ENCODE measurements around the gene LEFTY2. TPM values are rescaled to one million over a fixed set of nuclear protein-coding genes. Genes with fewer than 3 reads are reported as not detected.

LEFTY2 gene
- total RNA-seq, 1 donor from 2014 or later: 0.43 TPM

- no peak for DNase-seq (ENCODE audit: extremely low spot score, unreplicated experiment)
- Mint-ChIP-seq H3K4me1 (ENCODE audit: unreplicated experiment) (no peaks in the 10 kb centered on the region), H3K27me3 (ENCODE audit: unreplicated experiment) (no peaks in the 10 kb centered on the region), H3K36me3 (ENCODE audit: unreplicated experiment) (no peaks in the 10 kb centered on the region), H3K27ac (ENCODE audit: unreplicated experiment) (no peak overlapping the region), H3K4me3 (ENCODE audit: unreplicated experiment) (no peak overlapping the region), H3K9me3 (ENCODE audit: unreplicated experiment) (no peaks in the 10 kb centered on the region)
- TF ChIP-seq, protein P1, sequence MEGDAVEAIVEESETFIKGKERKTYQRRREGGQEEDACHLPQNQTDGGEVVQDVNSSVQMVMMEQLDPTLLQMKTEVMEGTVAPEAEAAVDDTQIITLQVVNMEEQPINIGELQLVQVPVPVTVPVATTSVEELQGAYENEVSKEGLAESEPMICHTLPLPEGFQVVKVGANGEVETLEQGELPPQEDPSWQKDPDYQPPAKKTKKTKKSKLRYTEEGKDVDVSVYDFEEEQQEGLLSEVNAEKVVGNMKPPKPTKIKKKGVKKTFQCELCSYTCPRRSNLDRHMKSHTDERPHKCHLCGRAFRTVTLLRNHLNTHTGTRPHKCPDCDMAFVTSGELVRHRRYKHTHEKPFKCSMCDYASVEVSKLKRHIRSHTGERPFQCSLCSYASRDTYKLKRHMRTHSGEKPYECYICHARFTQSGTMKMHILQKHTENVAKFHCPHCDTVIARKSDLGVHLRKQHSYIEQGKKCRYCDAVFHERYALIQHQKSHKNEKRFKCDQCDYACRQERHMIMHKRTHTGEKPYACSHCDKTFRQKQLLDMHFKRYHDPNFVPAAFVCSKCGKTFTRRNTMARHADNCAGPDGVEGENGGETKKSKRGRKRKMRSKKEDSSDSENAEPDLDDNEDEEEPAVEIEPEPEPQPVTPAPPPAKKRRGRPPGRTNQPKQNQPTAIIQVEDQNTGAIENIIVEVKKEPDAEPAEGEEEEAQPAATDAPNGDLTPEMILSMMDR (IDR thresholded peaks at IDR 0.05): no peak
These were observed 41.7 kb downstream of the LEFTY2 start for GRCh38 chr1:225899044-225899925.

DNA sequence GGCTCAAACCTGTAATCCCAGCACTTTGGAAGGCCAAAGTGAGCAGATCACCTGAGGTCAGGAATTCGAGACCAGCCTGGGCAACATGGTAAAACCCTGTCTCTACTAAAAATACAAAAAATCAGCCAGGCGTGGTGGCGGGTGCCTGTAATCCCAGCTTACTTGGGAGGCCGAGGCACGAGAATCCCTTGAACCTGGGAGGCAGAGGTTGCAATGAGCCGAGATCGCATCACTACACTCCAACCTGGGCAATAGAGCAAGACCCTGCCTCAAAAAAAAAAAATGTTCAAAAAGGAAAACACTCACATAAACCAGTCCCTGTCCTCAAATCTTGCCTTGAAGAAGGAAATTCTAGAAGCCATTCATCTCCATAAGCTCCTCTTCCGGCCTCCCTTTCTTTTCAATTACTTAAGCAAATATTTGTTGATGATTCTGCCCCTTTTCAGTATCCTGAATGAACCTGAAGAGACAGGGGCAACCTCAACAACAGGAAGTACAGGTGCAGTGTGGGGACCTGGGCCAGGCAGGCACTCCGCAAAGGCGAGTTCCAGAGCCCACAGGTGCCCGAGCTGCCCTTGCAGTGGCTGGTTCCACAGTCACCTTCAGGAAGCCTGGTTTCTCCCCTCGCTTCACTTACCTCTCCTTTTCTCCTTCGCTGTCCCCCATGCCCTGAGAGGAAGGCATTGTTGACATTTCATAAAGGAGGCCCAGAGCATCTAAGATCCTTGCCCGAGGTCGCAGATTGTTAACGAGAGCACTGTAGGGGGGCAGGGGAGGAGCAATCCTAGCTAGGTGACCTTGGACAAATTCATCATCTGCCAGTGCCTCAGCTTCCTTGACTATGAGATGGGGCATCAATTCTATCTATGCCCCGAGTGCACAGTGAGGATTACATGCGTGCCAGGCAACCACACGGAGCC lies 43.2 kb downstream of the LEFTY2 start:
- H3K9me3 Mint-ChIP-seq (ENCODE audit: unreplicated experiment): no peaks in the 10 kb centered on the region

DNA sequence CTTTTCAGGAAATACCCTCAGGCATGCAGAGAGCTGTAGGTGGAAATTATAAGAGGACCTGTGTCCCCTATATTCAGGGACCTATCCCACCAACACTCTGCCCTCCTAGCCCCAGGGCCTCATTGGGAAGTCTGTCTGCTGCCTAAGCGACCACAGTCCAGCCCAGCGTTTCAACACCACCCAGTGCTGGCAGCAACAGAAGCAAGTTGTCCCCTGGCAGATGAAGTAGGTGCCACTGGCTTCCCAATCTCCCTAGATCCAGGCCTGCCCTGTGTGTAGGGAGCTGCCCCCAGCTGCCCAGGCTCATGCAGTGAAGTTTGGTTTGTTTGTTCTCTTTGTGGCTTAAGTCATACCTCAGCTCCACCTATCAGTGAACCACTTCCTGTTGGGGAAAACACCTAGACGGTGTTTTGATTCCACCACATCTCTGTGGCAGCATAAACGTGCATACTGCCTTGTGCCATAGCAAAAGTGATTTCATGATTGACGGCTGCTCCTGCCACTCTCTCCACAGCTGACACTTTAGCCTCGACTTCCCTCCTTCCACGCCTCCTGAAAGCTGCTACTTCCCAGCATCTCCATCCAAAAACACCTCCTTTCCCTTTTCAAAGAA lies 44.0 kb downstream of the LEFTY2 start:
- no peak overlapping the region for H3K4me3 Mint-ChIP-seq (ENCODE audit: unreplicated experiment)
- no peaks in the 10 kb centered on the region for H3K36me3 Mint-ChIP-seq (ENCODE audit: unreplicated experiment)
- no peaks in the 10 kb centered on the region for H3K4me1 Mint-ChIP-seq (ENCODE audit: unreplicated experiment)
- H3K27me3 Mint-ChIP-seq (ENCODE audit: unreplicated experiment): no peaks in the 10 kb centered on the region
- no peak for DNase-seq (ENCODE audit: extremely low spot score, unreplicated experiment)
- H3K27ac Mint-ChIP-seq (ENCODE audit: unreplicated experiment): no peak overlapping the region
- TF ChIP-seq, protein P1 (IDR thresholded peaks at IDR 0.05): no peak
- no peaks in the 10 kb centered on the region for H3K9me3 Mint-ChIP-seq (ENCODE audit: unreplicated experiment)

More for the DNA sequence above, 43.2 kb downstream of the LEFTY2 start:
- H3K27ac Mint-ChIP-seq (ENCODE audit: unreplicated experiment): no peak overlapping the region
- TF ChIP-seq, protein P1 (IDR thresholded peaks at IDR 0.05): no peak
- H3K27me3 Mint-ChIP-seq (ENCODE audit: unreplicated experiment): no peaks in the 10 kb centered on the region
- H3K4me1 Mint-ChIP-seq (ENCODE audit: unreplicated experiment): no peaks in the 10 kb centered on the region
- H3K4me3 Mint-ChIP-seq (ENCODE audit: unreplicated experiment): no peak overlapping the region
- no peaks in the 10 kb centered on the region for H3K36me3 Mint-ChIP-seq (ENCODE audit: unreplicated experiment)
- no peak for DNase-seq (ENCODE audit: extremely low spot score, unreplicated experiment)

DNA sequence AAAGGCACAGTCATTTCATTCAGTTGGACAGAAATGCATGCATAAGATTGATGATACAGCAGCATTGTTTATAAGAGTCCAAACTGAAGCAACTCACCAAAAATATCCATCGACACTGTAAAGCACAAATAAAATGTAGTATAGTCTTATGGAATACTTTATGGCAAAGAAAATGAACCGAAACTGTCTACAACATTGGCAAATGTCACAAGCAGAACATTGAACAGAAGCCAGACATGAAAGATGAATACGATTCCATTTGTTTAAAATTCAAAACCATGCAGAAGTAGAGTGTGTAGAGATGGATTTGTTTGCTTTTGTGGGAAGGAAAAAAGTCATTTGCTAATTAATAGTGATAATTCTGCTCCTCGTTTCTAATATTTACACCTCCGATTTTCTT lies 44.5 kb downstream of the LEFTY2 start:
- TF ChIP-seq, protein P1 (IDR thresholded peaks at IDR 0.05): no peak
- no peak for DNase-seq (ENCODE audit: extremely low spot score, unreplicated experiment)
- H3K27ac Mint-ChIP-seq (ENCODE audit: unreplicated experiment): no peak overlapping the region
- H3K9me3 Mint-ChIP-seq (ENCODE audit: unreplicated experiment): no peaks in the 10 kb centered on the region
- H3K36me3 Mint-ChIP-seq (ENCODE audit: unreplicated experiment): no peaks in the 10 kb centered on the region
- no peak overlapping the region for H3K4me3 Mint-ChIP-seq (ENCODE audit: unreplicated experiment)
- H3K27me3 Mint-ChIP-seq (ENCODE audit: unreplicated experiment): no peaks in the 10 kb centered on the region
- H3K4me1 Mint-ChIP-seq (ENCODE audit: unreplicated experiment): no peaks in the 10 kb centered on the region

Measured in osteocyte (in vitro differentiated cells).